MM.1S (cell line): ENCODE data around the gene KCNT1.
A peak's percentile ranks its signal among the peaks of the same experiment; 100 is the strongest.

Experiments
- EZH2 ChIP-seq: fragments of 300-600 bp; sonication (generic); optimal IDR thresholded peaks from 2 replicates; pipeline ENCODE3; 2017; ENCODE audit warnings: low read depth, mild to moderate bottlenecking, antibody characterized with exemption, low read length, mixed read lengths
- TF ChIP-seq, protein P1 (sequence below): fragments of 300-600 bp; sonication (generic); IDR thresholded peaks from 2 replicates; pipeline ENCODE4 v1.5.1; 2016; ENCODE audit warnings: antibody characterized with exemption, low read length, mixed read lengths

DNA sequence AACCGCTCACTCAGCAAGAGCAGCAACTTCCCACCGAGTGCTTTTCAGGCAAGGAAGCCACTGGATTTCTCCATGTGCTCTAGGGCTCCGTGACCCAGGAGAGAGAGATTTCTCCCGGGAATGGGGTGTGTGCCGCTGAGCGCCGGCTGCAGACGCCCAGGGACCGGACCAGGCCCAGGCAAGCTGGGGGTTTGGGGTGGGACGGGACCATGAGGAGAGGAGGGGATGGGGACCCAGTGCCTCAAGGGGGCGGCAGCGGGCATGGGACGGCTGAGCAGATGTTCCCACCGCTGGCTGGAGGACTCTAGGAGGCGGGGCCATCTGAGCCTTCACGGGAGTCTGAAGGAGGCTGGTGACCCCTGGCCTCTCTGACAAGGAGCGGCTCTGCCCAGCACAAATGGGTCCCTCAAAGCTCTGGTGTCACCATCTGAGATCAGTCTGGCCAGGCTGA lies 30.4 kb upstream of the KCNT1 start:
- TF ChIP-seq, protein P1, sequence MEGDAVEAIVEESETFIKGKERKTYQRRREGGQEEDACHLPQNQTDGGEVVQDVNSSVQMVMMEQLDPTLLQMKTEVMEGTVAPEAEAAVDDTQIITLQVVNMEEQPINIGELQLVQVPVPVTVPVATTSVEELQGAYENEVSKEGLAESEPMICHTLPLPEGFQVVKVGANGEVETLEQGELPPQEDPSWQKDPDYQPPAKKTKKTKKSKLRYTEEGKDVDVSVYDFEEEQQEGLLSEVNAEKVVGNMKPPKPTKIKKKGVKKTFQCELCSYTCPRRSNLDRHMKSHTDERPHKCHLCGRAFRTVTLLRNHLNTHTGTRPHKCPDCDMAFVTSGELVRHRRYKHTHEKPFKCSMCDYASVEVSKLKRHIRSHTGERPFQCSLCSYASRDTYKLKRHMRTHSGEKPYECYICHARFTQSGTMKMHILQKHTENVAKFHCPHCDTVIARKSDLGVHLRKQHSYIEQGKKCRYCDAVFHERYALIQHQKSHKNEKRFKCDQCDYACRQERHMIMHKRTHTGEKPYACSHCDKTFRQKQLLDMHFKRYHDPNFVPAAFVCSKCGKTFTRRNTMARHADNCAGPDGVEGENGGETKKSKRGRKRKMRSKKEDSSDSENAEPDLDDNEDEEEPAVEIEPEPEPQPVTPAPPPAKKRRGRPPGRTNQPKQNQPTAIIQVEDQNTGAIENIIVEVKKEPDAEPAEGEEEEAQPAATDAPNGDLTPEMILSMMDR = peak; percentile 21
- no peak for TF ChIP-seq EZH2
